WTC11 (cell line): ENCODE results near the gene CCDC149. TPM values are rescaled to one million over a fixed set of nuclear protein-coding genes. Genes with fewer than 3 reads are reported as not detected.
A peak's percentile ranks its signal among the peaks of the same experiment; 100 is the strongest.

Source experiments
- ATAC-seq: fragments of 200-7000 bp; cut with Tn5 transposase; 2 replicates; pipeline ENCODE4 v1.10.0; 2021; ENCODE audit warnings: mild to moderate bottlenecking, moderate library complexity
- CTCF ChIA-PET: fragments of 300-600 bp; sonication (Branson Sonifier 250); formaldehyde crosslinking; loops from one replicate; lab custom pipeline; 2021; ENCODE audit warnings: antibody characterized with exemption; lab: Charles Lee
- POLR2A ChIA-PET: fragments of 350-600 bp; sonication (Branson Sonifier 250); formaldehyde crosslinking; loops from one replicate; lab custom pipeline; 2021; ENCODE audit warnings: antibody characterized with exemption; lab: Charles Lee
- DNase-seq: peaks from one replicate; pipeline ENCODE4 v3.0.0; 2021; ENCODE audit warnings: low spot score
- H3K27ac Mint-ChIP-seq: 2 replicates; pipeline ENCODE4 v1.8.0; 2021; ENCODE audit warnings: mixed read lengths
- H3K27me3 Mint-ChIP-seq: 2 replicates; pipeline ENCODE4 v1.8.0; 2021; ENCODE audit warnings: low read depth, mild to moderate bottlenecking, moderate library complexity, mixed read lengths
- H3K36me3 Mint-ChIP-seq: 2 replicates; pipeline ENCODE4 v1.8.0; 2021; ENCODE audit warnings: mixed read lengths
- H3K4me1 Mint-ChIP-seq: 2 replicates; pipeline ENCODE4 v1.8.0; 2022; ENCODE audit warnings: mixed read lengths
- H3K4me3 Mint-ChIP-seq: 2 replicates; pipeline ENCODE4 v1.8.0; 2021; ENCODE audit warnings: mild to moderate bottlenecking, moderate library complexity, mixed read lengths
- H3K9me3 Mint-ChIP-seq: 2 replicates; pipeline ENCODE4 v1.8.0; 2021; ENCODE audit warnings: mixed read lengths
- CREM ChIP-seq: sonication (generic); formaldehyde crosslinking; IDR thresholded peaks from 2 replicates; pipeline ENCODE4 v1.8.1; 2022; ENCODE audit warnings: mild to moderate bottlenecking, missing genetic modification reagents, moderate library complexity
- E2F4 ChIP-seq: sonication (generic); formaldehyde crosslinking; IDR thresholded peaks from 2 replicates; pipeline ENCODE4 v1.8.1; 2022; ENCODE audit warnings: low read depth, mild to moderate bottlenecking, moderate library complexity, missing genetic modification reagents, borderline replicate concordance
- ELF4 ChIP-seq: sonication (generic); formaldehyde crosslinking; IDR thresholded peaks from 2 replicates; pipeline ENCODE4 v1.8.1; 2022; ENCODE audit warnings: low read depth, mild to moderate bottlenecking, moderate library complexity, missing genetic modification reagents
- EMX1 ChIP-seq: fragments of 250-450 bp; sonication (Bioruptor Pico); IDR thresholded peaks from 2 replicates; pipeline ENCODE4 v1.8.0; 2021; ENCODE audit warnings: mild to moderate bottlenecking
- SMAD4 ChIP-seq: sonication (generic); formaldehyde crosslinking; IDR thresholded peaks from 2 replicates; pipeline ENCODE4 v1.8.0; 2022; ENCODE audit warnings: mild to moderate bottlenecking, missing genetic modification reagents
- TEAD4 ChIP-seq: sonication (generic); formaldehyde crosslinking; IDR thresholded peaks from 2 replicates; pipeline ENCODE4 v1.8.0; 2022; ENCODE audit warnings: mild to moderate bottlenecking, missing genetic modification reagents
- ZNF512 ChIP-seq: sonication (generic); formaldehyde crosslinking; IDR thresholded peaks from 2 replicates; pipeline ENCODE4 v1.8.1; 2022; ENCODE audit warnings: missing genetic modification reagents, borderline replicate concordance
- total RNA-seq: library from RNA; stranded (reverse); gene quantifications from 3 replicates; pipeline ENCODE4 v1.2.3, GENCODE V29; 2021
- TF ChIP-seq, protein P1 (sequence below): sonication (generic); formaldehyde crosslinking; IDR thresholded peaks from 2 replicates; pipeline ENCODE4 v1.8.1; 2022; ENCODE audit warnings: low read depth, missing genetic modification reagents, borderline replicate concordance
- TF ChIP-seq, protein P2 (sequence below): fragments of 250-450 bp; sonication (Bioruptor Pico); conservative IDR thresholded peaks from 2 replicates; pipeline ENCODE4 v1.9.0; 2021; ENCODE audit warnings: mild to moderate bottlenecking
- TF ChIP-seq, protein P3 (sequence below): sonication (generic); formaldehyde crosslinking; IDR thresholded peaks from 2 replicates; pipeline ENCODE4 v1.8.0; 2022; ENCODE audit warnings: missing genetic modification reagents

CCDC149 gene
- total RNA-seq, 1 experiment from 2014 or later = 3.9 TPM

- no peak for TF ChIP-seq ZNF512 (CRISPR knock-in tag)
- TF ChIP-seq, protein P1, sequence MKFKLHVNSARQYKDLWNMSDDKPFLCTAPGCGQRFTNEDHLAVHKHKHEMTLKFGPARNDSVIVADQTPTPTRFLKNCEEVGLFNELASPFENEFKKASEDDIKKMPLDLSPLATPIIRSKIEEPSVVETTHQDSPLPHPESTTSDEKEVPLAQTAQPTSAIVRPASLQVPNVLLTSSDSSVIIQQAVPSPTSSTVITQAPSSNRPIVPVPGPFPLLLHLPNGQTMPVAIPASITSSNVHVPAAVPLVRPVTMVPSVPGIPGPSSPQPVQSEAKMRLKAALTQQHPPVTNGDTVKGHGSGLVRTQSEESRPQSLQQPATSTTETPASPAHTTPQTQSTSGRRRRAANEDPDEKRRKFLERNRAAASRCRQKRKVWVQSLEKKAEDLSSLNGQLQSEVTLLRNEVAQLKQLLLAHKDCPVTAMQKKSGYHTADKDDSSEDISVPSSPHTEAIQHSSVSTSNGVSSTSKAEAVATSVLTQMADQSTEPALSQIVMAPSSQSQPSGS (CRISPR knock-in tag) = no peak
- TF ChIP-seq SMAD4 (CRISPR knock-in tag) = no peak
- peak; percentile 59; the same call in 1 of the 2 replicates for TF ChIP-seq CREM (CRISPR knock-in tag)
- peak; percentile 75; the same call in 1 of the 2 replicates for TF ChIP-seq E2F4 (CRISPR knock-in tag)
- TF ChIP-seq, protein P2, sequence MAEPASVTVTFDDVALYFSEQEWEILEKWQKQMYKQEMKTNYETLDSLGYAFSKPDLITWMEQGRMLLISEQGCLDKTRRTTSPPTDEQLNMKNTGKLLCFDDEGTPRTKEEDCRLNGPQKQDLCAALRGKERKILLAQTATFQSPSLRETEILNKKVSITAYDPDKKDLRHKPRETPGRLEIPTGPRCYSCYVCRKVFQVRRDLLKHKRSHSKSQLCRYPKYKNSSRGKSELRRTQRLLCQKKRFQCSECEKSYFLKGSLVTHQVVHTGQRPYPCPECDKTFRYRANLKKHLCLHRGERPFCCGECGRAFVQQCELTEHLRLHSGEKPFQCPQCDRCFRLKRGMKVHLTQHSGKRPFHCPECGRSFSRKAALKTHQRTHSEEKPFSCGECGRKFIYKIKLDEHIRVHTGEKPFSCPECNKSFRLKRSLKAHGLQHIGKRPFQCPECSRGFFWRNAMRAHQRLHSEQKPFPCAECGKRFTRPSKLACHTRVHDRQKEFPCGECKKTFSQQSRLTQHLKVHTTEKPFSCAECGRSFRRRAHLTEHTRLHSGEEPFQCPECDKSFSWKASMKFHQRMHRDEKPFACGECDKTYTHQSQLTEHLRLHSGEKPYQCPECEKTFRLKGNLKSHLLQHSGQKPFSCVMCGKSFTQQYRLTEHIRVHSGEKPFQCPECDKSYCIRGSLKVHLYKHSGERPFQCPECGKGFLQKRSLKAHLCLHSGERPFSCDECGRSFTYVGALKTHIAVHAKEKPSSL (CRISPR knock-in tag) = no peak
- TF ChIP-seq ELF4 (CRISPR knock-in tag) = 0 out of 2 replicates have a peak, but pooled peaks have one; percentile 78
- TF ChIP-seq, protein P3, sequence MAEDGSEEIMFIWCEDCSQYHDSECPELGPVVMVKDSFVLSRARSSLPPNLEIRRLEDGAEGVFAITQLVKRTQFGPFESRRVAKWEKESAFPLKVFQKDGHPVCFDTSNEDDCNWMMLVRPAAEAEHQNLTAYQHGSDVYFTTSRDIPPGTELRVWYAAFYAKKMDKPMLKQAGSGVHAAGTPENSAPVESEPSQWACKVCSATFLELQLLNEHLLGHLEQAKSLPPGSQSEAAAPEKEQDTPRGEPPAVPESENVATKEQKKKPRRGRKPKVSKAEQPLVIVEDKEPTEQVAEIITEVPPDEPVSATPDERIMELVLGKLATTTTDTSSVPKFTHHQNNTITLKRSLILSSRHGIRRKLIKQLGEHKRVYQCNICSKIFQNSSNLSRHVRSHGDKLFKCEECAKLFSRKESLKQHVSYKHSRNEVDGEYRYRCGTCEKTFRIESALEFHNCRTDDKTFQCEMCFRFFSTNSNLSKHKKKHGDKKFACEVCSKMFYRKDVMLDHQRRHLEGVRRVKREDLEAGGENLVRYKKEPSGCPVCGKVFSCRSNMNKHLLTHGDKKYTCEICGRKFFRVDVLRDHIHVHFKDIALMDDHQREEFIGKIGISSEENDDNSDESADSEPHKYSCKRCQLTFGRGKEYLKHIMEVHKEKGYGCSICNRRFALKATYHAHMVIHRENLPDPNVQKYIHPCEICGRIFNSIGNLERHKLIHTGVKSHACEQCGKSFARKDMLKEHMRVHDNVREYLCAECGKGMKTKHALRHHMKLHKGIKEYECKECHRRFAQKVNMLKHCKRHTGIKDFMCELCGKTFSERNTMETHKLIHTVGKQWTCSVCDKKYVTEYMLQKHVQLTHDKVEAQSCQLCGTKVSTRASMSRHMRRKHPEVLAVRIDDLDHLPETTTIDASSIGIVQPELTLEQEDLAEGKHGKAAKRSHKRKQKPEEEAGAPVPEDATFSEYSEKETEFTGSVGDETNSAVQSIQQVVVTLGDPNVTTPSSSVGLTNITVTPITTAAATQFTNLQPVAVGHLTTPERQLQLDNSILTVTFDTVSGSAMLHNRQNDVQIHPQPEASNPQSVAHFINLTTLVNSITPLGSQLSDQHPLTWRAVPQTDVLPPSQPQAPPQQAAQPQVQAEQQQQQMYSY (CRISPR knock-in tag) = peak; percentile 45
- TF ChIP-seq TEAD4 (CRISPR knock-in tag) = no peak
- TF ChIP-seq, all 79 proteins: peak for 25
Observed at GRCh38 chr4:24799544-24800324, 113.1 kb downstream of the CCDC149 start (continued).

DNA sequence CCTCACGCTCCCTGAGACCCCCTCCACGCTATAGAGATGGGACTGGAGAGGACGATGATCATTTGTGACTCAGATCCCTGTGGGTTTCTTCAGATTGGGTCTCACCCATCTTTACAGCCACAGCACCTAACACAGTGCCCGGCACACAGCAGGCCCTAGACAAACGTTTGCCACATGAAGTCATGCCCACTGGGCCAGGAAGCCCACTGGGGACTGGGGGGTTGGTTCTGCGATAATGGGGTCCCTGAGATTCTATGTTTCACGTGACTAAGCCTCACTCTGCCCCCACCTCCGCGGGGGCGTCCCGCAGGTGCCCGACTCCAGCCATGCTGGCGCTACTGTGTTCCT lies 113.7 kb downstream of the CCDC149 start:
- H3K9me3 Mint-ChIP-seq = no peaks in the 10 kb centered on the region
- H3K36me3 Mint-ChIP-seq = no peaks in the 10 kb centered on the region
- peaks cover 74% of the 10 kb centered on the region for H3K27me3 Mint-ChIP-seq
- ATAC-seq (no peak), DNase-seq (no peak)
- no peak overlapping the region for H3K27ac Mint-ChIP-seq
- H3K4me3 Mint-ChIP-seq = peak overlapping the region; percentile 44
- ChIA-PET CTCF (interaction anchor here (0.6 kb wide), 1 partner anchor 144 kb away, joined by 3 read pairs; no protein-coding TSS in a partner anchor), POLR2A (no interaction called here)
- peaks cover 28% of the 10 kb centered on the region for H3K4me1 Mint-ChIP-seq
- TF ChIP-seq, protein P3 (CRISPR knock-in tag) = no peak
- no peak for TF ChIP-seq EMX1
